ENCODE measurements around the gene CSF1.

The CSF1 gene

DNA sequence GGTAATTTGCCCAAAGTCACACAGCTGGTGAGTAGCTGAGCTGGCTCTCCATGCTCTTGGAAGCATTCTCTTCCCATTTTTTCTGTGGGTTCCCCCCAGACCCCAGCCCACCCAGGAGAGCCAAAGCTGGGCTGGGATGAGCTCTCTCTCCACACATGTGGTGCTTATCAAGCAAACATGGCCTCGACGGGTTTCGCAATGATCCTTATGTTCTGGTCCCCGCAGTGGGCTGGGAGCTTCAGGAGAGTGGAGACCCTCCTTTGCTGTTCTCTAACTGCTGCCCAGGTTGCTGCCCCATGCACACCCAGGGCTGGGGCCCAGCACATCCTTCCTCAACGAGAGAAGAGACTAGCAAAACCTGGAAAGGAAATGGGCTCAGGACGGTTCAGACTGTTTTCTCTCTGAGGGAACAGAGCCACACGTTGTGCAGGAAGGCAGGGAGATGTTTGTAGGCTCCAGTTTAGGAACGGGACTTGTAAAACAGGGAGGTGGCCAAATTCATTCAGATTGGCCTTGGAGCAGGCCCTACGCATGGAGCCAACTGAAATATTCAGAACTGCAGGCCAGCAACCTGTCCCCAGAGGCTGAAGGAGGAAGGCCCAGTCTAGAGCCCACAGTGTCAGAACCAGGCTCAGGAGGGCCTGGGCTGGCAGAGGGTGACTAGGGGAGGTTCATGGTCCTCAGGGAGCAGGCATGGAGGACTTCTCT is 27.2 kb upstream of the CSF1 start:
- no peak for DNase-seq

DNA sequence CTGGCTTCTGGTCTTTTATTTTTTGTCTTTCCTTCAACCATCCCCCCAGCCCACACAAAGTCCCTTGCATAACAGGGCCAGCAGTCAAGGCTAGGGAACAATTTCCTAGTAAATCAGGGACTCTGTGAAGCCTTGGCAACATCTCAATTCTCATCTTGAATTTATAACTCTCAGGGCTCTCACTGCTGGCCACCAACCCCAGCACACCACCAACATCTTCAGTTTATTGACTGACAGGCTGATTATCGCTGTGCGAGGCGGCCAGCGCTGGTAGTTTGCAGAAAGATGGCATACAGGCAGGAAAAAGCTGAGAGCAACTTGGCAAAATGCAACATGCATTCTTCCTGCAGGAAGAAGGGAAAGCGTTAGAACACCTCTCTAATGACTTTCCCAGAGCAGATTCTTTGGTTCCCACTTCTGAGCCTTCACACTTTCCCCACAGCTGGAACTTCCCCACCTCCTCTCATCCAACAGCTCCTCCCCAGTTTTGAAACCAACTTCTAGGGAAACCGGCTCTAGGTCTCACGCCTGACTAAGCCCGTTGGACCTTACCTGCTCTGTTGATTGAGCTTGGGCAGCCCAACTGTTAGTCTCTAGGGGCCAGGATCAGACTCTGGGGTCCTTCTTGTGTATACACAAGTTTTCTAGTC is 26.3 kb upstream of the CSF1 start:
- DNase-seq, result no peak

DNA sequence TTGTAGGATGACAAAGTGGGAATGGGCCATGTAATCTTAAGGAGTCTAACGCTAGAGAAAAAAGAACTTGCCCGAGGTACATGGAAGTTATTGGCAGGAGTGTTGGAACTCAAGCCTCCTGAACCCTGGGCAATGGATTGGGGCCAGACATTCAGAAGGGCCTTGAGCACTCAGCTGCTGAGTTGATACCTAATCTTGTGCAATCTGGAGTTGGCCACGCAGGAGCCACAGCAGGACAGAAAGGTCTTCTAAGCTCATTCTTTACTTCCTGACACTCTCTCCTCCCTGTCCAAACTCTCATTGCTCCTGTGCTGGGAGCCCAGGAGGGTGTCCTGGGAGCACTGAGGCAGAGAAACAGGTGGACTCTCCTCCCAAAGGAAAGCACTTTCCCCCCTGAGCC is 25.1 kb upstream of the CSF1 start:
- no peak for DNase-seq

DNA sequence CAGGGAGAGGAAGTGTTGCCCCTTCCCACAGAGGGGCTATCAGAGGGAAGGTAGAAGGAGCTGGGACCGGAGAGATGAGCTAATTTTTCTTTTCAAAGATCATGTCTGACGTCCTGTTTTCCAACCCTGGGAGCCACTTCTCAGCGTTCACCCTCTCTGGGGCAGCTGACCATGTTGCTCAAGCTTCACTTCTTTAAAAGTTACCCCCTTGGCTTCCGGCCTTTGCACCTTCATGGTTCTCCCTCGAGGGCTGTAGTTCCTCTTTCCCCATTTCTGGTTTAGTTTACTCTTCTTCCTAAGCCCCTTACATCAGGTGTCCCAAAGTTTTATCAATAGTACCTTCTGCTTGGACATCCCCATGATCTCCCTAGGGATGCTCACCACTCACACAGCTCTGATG is 23.8 kb upstream of the CSF1 start:
- no peak for DNase-seq

DNA sequence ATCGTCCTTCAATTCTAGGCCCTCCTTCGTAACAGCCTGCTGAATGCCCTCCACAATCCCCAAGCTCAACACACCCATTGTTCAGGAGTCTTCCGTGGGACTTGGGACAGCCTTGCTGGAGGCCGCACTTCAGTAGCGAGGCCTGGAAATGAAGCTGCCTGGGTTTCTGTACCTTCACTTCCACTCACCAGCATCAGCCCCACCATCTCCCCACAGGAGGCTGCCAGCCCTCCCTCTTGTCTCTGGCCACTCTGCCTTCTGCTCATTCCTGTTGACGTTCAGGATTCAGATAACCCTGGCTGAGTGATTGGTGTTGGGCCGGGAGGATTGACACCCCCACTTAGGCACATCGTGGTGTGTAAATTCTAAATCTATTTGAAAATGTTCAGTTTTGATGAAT is 23.4 kb upstream of the CSF1 start:
- no peak for DNase-seq

DNA sequence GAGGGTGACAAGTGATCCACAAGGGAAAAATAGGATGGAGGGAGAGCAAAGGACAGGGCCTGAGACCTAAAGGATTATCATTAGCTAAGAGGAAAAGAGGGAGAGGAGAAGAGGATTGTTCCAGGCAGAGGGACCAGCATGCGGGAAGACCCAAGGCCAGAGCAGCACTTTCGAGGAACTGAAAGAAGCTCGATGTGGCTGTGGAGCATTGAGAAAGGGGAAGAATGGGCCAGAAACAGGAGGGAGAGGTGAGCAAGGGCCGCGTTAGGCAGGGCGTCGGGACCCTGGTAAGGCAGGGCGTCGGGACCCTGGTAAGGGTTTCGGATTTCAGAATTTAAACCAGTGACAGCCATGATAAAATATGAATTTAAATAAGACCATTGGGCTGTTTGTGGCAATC is 22.8 kb upstream of the CSF1 start:
- DNase-seq, result no peak

DNA sequence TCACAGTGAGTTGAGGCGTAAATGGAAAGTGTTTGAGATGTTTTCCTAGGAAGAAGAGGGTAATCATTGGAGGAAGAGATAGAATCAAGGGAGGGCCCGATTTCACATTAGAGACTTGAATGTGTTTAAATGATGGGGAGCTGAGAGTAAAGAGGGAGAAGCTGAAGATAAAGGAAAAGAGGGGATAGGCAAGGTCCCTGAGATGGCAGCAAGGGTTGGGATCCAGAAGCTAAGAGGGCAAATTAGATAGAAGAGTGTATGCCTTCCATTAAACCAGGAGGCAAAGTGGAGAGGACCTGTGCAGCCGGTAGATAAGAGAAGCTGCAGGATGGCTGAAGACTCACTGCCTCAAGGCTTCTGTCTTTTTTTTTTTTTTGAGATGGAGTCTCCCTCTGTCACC is 21.6 kb upstream of the CSF1 start:
- DNase-seq, result no peak

DNA sequence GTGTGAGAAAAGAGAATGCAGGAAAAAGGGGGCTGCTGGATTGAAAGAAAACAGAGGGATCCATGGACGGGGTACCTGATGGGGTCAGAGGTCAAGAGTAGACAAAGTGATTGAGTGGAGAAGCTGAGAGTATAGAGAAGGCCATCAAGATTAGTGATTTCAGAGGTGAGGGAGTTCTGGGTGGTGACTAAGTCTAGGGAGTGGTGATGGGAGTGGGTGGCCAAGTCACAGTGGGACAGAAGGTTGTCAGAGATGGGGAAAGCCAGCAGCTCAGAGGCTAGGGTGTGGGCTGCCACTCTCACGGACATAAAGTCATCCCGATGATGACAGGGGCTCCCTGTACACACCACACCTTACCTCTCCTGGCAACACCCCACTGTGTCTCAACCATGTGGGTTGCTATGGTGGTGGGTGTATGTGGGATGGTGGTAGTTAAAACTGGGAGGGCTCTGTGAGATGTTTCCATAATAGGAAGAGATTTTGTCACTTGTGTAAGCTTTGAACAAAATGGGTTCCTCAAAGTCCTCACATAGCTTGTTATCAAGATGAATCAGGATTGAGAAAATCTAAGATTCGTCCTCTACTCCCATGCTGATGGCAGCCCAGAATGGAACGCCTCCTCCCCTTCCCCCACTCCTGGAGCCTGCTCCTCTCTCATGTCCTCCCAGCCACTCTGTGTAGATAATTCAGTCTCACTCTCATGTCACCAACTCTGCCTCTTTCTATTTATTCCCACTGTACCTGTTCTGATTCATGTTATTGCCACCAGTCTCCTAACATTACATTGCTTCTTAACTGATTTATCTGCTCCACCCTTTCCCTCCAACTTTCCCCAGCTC is 20.3 kb upstream of the CSF1 start:
- DNase-seq, result no peak

DNA sequence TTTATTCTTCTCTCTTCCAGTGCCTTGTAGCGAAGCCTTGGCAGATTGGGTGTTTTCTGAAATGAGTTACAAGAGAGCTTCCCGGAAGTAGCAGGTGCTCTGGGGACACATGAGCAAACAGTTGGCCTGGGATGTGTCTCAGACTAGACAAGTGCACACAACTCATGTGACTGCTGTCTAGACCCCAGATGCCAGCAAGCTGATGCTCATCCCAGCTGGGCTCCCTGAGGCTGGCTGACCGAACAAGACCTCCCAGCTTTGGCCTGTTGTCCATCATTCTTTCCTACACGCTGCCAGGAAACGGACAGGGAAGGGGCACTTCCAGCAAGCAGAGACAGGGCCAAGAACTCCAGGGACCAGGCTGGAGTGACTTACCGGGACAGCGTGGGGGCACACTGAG is 18.7 kb upstream of the CSF1 start:
- DNase-seq, result no peak

DNA sequence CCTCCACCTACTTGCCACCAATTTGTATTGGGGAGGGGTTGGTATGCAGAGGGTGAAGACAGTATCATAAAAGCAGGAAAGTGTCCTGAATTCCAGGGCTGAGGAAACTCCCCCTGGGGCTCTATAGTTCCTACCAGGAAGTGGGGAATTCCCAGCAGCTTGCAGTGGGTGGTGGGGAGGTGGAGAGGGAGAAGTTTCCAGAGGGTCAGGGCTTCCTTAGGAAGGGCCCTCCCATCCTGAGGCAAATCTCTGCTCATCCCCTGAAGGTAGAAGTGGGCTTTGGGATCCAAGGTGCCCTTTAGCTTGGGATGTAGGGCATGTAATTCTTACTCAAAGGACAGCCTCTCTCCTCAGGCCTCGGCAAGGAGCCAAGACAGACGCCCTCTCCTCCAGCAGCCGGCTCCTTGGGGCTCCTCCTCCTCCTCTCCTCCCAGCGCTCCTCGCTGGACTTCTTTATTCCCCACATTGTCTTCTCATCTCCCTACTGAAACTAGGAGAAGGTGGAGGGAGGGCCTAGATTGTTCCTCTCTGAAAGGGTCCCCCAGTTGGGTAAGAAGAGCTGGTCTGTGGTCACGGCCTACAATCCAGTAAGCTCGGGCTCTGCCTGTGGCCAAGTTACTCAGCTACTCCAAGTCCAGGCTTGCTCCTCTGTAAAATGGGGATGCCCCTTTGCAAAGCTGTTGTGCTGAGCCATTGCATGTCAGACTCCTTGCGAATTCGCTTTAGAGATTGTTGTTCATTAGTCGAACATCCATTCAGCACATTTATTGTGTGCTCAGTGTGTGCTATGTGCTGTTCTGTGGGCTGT is 17.9 kb upstream of the CSF1 start:
- no peak for DNase-seq

DNA sequence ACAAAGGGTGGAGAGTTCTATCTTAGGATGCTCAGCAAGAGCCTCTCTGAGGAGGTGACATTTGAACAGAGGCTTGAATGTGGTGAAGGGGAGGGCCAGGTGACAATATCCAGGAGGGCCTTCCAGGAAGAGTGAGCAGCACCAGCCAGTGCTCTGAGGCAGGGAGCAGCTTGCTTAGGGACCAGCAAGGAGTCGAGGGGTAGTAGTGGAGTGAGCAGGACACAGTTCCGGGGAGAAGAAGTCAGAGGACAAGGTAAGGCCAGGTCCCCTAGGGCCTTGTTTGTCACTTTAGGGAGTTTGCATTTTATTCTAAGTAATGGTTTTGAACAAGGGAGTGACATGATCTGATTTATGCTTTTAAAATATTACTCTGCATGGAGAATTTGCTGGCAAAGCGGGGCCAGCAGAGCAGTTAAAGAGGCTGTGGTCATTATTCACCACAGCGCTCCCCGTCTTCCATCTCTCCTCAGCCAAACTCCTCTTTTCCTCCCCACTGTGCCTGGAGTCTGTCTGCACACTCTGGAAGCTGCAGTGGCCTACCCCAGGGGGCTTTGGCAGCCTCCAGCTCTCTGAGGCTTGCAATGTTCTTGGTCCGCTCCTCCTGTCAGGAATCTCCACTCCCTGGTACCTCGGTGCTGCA is 17.0 kb upstream of the CSF1 start:
- DNase-seq, result no peak

DNA sequence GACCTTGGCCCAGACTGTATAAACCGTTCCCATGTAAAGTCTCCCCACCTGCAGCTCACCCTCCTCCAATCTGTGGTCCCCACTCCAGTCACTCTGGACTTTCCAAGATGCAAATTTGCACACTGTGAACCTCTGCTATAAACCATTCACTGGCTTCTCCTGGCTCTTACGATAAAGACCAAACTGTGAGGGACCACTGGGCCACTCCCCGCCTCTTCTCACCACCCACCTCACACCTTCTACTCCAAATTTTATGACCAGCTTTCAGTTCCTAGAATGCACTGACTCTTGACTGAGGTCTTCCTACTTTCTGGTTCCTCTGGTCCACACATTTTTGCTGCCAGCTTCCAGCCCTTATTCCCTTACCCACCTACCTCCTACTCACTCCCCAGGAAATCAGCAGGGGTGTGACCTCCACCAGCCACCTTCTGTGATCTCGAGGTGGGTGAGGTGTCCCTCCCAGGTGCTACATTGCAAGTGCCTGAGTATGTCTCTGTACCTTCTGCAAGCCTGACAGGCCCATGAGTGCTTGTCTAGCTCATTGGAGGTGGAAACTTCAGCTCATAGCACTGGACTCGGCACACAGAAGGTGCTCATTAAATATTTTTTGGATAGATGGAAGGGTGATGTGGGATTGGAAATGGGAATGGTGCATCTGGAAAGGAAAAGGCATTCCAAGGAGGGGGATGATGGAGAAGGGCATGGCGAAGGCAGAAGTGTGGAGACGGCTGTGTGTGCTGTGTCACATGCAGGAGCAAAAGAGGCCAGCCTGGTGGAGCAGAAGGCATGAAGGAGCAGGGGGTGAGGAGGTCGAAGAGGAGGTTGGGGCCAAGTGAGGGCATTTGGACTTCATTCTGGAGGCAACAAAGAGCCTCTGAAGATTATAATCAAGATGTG is 15.6 kb upstream of the CSF1 start:
- DNase-seq, result no peak

DNA sequence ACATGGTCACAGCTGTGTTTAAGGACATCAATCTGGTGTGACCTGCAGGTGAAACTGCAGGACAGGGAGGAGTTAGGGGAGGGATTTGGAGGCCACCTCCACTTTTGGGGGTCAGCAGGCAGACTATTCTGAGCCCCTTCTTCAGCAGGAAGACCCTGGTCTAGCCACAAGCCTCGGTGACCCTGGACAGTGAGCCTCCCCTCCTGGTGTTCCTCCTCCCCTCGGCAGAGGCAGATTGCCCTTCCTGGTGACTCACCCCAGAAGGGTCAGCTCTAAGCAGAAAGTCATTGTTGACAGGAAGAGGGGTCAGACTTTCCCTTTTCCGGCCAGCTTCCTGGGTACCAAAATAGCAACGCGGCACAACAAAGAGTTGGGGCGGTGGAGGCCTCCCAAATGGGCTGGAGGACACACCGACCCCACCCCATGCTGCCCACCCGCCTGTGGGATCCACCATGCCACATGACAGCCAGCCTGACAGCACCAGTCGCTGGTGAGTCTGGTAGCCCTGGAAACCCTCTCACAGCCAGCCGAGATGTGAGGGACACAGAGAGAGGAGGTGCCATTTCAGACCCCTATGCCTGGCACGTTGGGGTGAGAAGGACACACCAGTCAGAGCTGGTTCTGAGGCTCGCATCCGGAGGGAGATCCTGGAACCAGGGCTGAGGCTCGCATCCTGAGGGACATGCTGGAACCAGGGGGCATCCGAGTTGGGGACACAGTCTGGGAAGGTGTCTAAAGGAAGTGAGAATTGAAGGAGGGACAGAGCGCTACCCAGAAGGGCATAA is 14.7 kb upstream of the CSF1 start:
- no peak for DNase-seq

DNA sequence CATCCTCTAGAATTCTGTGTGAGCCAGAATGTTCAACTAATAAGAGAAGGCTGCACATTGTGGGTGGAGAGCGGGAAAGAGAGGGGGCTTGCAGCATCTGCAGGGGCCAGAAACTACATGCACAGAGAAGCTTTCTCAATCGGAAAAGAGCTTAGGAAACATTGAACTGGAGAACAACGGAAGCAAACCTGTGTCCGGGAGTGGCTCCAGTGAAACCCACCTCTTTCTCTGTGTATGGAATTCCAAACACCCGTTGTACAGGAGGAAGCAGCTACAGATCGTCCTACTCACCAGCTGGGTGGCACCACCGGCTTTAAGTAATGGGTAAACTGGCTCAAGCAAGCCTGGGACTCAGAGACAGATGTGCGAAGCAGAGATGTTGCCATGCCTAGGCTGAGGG is 14.0 kb upstream of the CSF1 start:
- no peak for DNase-seq

DNA sequence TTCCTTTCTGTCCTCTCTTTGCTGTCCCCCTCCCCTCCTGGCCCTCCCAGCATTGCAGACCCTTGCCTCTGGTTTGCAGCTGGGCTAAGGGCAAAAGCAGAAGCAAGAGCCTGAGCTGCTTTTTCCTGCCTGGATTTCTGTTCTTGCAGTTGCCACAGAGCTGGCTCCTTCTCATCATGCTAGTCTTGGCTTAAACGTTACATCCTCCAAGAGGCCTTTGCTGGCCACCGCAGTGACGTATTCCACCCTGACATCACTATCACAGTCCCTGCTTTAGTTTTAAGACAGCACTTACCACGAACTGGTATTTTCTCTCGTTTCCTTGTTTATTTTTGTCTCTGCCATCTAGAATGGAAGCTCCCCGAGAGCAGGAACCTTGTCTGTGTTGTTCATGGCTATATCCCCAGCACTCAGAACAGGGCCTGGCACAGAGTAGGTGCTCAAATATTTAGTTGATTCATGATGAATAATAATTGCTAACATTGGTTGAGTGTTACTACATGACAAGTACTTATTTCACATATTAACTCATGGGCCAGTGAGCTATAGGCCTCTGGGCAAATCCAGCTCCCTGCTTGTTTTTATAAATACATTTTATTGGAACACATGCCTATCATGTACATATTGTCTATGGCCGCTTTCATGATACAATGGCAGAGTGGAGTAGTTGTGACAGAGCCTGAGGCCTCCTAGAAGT is 13.2 kb upstream of the CSF1 start:
- DNase-seq, result no peak

DNA sequence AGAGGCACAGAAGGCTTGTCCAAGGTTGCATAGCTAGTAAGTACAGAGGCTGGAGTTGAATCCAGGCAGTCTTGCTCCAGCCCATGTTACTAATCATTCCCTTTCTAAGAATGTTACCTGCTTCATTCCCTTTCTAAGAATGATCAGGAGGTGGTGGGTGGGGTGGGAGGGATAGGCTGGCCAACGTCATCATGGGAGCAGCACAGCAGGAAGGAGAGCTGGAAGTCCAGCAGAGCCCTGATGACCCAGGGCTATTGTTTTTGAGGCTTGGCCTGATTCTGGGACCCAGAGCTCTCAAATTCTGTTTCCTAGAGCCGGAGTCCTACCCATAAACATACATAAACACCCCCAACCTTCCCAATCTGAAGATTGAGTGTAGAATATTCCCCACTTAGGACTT is 11.8 kb upstream of the CSF1 start:
- no peak for DNase-seq

DNA sequence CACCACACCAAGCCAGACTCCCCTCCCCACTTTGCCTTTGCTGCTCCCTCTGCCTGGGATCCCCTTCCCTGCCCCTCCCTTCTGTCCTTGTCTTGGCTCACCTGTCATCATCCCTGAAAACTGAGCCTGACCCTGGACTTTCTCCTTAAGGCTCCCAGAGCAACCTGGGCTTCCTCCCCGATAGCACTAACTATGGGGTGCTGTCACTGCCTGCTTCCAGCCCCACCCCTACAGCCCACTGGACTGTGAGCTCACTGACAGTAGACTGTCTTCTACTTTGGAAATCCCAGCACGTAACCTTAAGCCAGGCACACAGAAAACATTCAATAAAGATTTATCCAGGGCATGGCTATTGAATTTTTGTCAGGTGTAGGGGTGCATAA is 9.5 kb upstream of the CSF1 start:
- DNase-seq, result no peak

DNA sequence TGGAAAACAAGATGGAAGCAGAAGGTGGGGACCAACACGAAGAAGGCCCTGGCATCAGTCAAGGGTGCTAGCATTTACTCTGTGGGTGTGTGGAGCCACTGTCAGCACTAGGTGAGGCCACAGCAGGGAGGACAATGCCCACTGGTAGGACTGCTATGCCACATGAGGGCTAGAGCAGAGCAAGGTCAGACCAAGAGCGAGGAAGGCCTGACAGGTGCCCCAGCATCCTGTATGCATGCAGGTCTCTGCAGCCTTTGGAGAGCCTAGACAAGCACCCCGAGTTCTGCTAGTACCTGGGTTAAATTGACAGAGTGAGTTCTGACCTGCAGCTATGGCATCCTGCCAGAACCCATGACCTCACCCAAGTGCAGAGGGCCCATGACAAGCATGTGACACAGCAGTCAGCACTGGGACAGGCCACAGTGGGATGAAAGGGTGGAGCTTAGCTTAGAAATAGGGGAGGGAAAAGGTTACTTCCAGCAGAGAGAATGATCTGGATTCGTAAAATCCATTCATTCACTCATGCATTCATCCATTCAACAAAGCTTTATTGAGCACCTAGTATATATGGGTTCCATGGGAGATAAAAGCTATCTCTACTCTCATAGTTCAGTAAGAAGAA is 9.0 kb upstream of the CSF1 start:
- DNase-seq, result no peak

DNA sequence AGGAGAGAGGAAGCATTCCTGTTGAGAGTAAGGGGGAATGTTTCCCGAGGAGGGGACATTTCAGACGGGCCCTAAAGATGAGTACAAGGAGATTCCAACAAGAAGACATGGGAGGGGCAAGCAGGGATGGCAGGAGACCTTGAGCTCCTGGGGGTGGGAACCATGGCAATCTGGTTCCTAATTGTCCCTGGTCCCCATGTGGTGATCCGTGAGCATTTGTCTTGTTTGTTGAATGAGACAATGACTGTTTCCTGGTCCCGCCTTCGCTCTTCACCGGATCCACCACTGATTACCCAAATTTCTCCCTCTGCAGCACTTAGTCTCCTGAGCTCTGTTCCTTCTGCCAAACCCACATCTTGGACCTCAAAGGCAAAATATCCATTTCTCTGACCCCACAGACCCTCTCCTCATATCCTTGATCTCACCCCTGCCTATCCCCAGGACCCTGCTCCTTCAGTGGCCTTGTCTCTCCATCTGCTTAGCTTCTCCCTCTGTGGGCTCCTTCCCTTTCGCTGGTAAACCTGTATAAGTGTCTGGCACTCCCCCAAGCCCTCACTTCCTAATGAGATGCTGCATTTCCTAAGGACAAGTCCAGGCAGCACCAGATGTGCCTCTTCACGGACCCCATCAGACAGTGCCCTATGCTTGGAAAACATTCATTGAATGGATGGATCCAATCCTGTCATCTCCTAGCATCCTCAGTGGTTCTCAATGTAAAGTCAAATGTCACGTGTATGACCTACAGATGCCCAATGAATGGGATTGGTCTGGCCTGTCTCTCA is 8.3 kb upstream of the CSF1 start:
- DNase-seq, result no peak

All from activated T-cell treated with anti-CD3 and anti-CD28 coated beads, Interleukin-2, amount 50 U/mL, for 1 hour (primary cell).